ENCODE measurements around the gene ZNF423. TPM values are rescaled to one million over a fixed set of nuclear protein-coding genes. Genes with fewer than 3 reads are reported as not detected.

Gene ZNF423
- total RNA-seq, 1 donor from 2014 or later: 8.4 TPM

- intact Hi-C loops (cut with DNase I): no loop called here
- peak; percentile 56 for ATAC-seq (ENCODE audit: poor library complexity)
- DNase-seq: peak; percentile 71
These were observed 79.8 kb downstream of the ZNF423 start for GRCh38 chr16:49776085-49776595.

GRCh38 chr16:49775581-49775980, 80.3 kb downstream of the ZNF423 start:
- no peak for ATAC-seq (ENCODE audit: poor library complexity)
- DNase-seq: no peak
- intact Hi-C loops (cut with DNase I): no loop called here

- ATAC-seq (ENCODE audit: poor library complexity) (no peak), DNase-seq (no peak)
- intact Hi-C loops (cut with DNase I): no loop called here
These were observed 80.9 kb downstream of the ZNF423 start for GRCh38 chr16:49775018-49775417.

GRCh38 chr16:49773534-49774475, 82.1 kb downstream of the ZNF423 start:
- DNase-seq: peak; percentile 33
- no peak for ATAC-seq (ENCODE audit: poor library complexity)
- intact Hi-C loops (cut with DNase I): no loop called here

GRCh38 chr16:49767998-49768397, 87.9 kb downstream of the ZNF423 start:
- intact Hi-C loops (cut with DNase I): no loop called here
- ATAC-seq (ENCODE audit: poor library complexity) (no peak), DNase-seq (no peak)

GRCh38 chr16:49767414-49767813, 88.5 kb downstream of the ZNF423 start:
- intact Hi-C loops (cut with DNase I): no loop called here
- DNase-seq (no peak), ATAC-seq (ENCODE audit: poor library complexity) (no peak)

GRCh38 chr16:49766225-49766624, 89.7 kb downstream of the ZNF423 start:
- DNase-seq: peak; percentile 23
- no peak for ATAC-seq (ENCODE audit: poor library complexity)

GRCh38 chr16:49763826-49764225, 92.1 kb downstream of the ZNF423 start:
- DNase-seq: peak; percentile 1
- no peak for ATAC-seq (ENCODE audit: poor library complexity)
- intact Hi-C loops (cut with DNase I): no loop called here

More at GRCh38 chr16:49766225-49766624, 89.7 kb downstream of the ZNF423 start:
- intact Hi-C loops (cut with DNase I): no loop called here

GRCh38 chr16:49760815-49761214, 95.1 kb downstream of the ZNF423 start:
- ATAC-seq (ENCODE audit: poor library complexity) (no peak), DNase-seq (peak; percentile 0)
- intact Hi-C loops (cut with DNase I): no loop called here

GRCh38 chr16:49757559-49758069, 98.3 kb downstream of the ZNF423 start:
- ATAC-seq (ENCODE audit: poor library complexity): no peak

GRCh38 chr16:49756775-49757558, 98.9 kb downstream of the ZNF423 start:
- ATAC-seq (ENCODE audit: poor library complexity) (no peak), DNase-seq (no peak)
- intact Hi-C loops (cut with DNase I): no loop called here

More at GRCh38 chr16:49757559-49758069, 98.3 kb downstream of the ZNF423 start:
- intact Hi-C loops (cut with DNase I): no loop called here
- DNase-seq: no peak

- DNase-seq (no peak), ATAC-seq (ENCODE audit: poor library complexity) (no peak)
- intact Hi-C loops (cut with DNase I): no loop called here
These were observed 100.0 kb downstream of the ZNF423 start for GRCh38 chr16:49755716-49756505.

GRCh38 chr16:49755313-49755620, 100.6 kb downstream of the ZNF423 start:
- intact Hi-C loops (cut with DNase I): no loop called here
- no peak for DNase-seq
- ATAC-seq (ENCODE audit: poor library complexity): peak; percentile 81

GRCh38 chr16:49754495-49755312, 101.2 kb downstream of the ZNF423 start:
- peak; percentile 70 for DNase-seq
- intact Hi-C loops (cut with DNase I): no loop called here
- peak; percentile 75 for ATAC-seq (ENCODE audit: poor library complexity)

- ATAC-seq (ENCODE audit: poor library complexity) (no peak), DNase-seq (no peak)
- intact Hi-C loops (cut with DNase I): no loop called here
These were observed 105.4 kb downstream of the ZNF423 start for GRCh38 chr16:49750341-49751000.

GRCh38 chr16:49749816-49750215, 106.1 kb downstream of the ZNF423 start:
- no peak for ATAC-seq (ENCODE audit: poor library complexity)
- no peak for DNase-seq
- intact Hi-C loops (cut with DNase I): no loop called here

GRCh38 chr16:49748322-49748721, 107.6 kb downstream of the ZNF423 start:
- ATAC-seq (ENCODE audit: poor library complexity): no peak
- intact Hi-C loops (cut with DNase I): no loop called here
- DNase-seq: no peak
